SK-N-SH (cell line): Measurements from ENCODE around the gene ANKK1. TPM values are rescaled to one million over a fixed set of nuclear protein-coding genes. Genes with fewer than 3 reads are reported as not detected.

Experiments used
- CTCF ChIA-PET: fragments of 300-600, 350-600 bp; formaldehyde crosslinking; extraction: SDS; loops from one replicate; lab custom pipeline; 2021; lab: Yijun Ruan, JAX
- POLR2A ChIA-PET: fragments of 350-600 bp; sonication (Branson Sonifier 250); formaldehyde crosslinking; extraction: SDS; loops from one replicate; lab custom pipeline; 2020; ENCODE audit warnings: antibody characterized with exemption, inconsistent platforms; lab: Yijun Ruan, JAX
- DNase-seq: peaks from one replicate; pipeline ENCODE4 v3.0.0; 2012
- H2AFZ ChIP-seq: fragments of 200-600 bp; sonication (generic); 2 replicates; pipeline ENCODE4 v1.8.1; 2016; ENCODE audit warnings: antibody characterized with exemption, mild to moderate bottlenecking, low read depth
- H3F3A ChIP-seq: fragments of 200-600 bp; sonication (generic); replicated peaks from 2 replicates; pipeline ENCODE3; 2016; ENCODE audit warnings: antibody characterized with exemption, mild to moderate bottlenecking; ENCODE audit not compliant: insufficient read depth
- H3K27ac ChIP-seq, 2 experiments: fragments of 200-500 bp in 1 of 2; fragments of 200-600 bp in 1 of 2; sonication (Bioruptor generic) in 1 of 2; sonication (generic), shearing (Covaris generic) in 1 of 2; 2 replicates each; pipeline versions ENCODE4 v1.5.1 to v1.6.1; 2014 to 2016; ENCODE audit warnings: low read depth in 2 of 2, inconsistent platforms in 1 of 2, low read length in 1 of 2, mild to moderate bottlenecking in 1 of 2, mixed read lengths in 1 of 2
- H3K27me3 ChIP-seq: fragments of 200-600 bp; sonication (generic), shearing (Covaris generic); 2 replicates; pipeline ENCODE4 v1.6.1; 2016; ENCODE audit warnings: mixed run types; ENCODE audit not compliant: insufficient read depth
- H3K36me3 ChIP-seq, 2 experiments: fragments of 200-500 bp in 1 of 2; fragments of 200-600 bp in 1 of 2; sonication (Bioruptor generic) in 1 of 2; sonication (generic) in 1 of 2; replicated peaks in 1 of 2; 2 replicates each; pipeline versions ENCODE3 to v1.5.1; 2014 to 2016; ENCODE audit warnings: low read length in 1 of 2, mild to moderate bottlenecking in 1 of 2; ENCODE audit not compliant: insufficient read depth in 2 of 2, control insufficient read depth in 1 of 2
- H3K4me1 ChIP-seq, 2 experiments: fragments of 200-500 bp in 1 of 2; fragments of 200-600 bp in 1 of 2; sonication (Bioruptor generic) in 1 of 2; sonication (generic), shearing (Covaris generic) in 1 of 2; 2 replicates each; pipeline versions ENCODE4 v1.5.1 to v1.6.1; 2014 to 2016; ENCODE audit warnings: low read depth in 1 of 2, low read length in 1 of 2, mixed run types in 1 of 2; ENCODE audit not compliant: insufficient read depth in 2 of 2, control insufficient read depth in 1 of 2
- H3K4me2 ChIP-seq: fragments of 200-600 bp; sonication (generic), shearing (Covaris generic); 2 replicates; pipeline ENCODE4 v1.6.1; 2017; ENCODE audit warnings: mixed run types
- H3K4me3 ChIP-seq, 2 experiments: fragments of 200-500 bp in 1 of 2; fragments of 200-600 bp in 1 of 2; sonication (Bioruptor generic) in 1 of 2; sonication (generic), shearing (Covaris generic) in 1 of 2; 2 replicates each; pipeline versions ENCODE4 v1.5.1 to v1.8.1; 2014 to 2016; ENCODE audit warnings: low read depth in 2 of 2, inconsistent platforms in 1 of 2, low read length in 1 of 2, mild to moderate bottlenecking in 1 of 2, mixed read lengths in 1 of 2, moderate library complexity in 1 of 2
- H3K79me2 ChIP-seq: fragments of 200-600 bp; sonication (generic); 2 replicates; pipeline ENCODE4 v1.8.1; 2017; ENCODE audit warnings: mild to moderate bottlenecking; ENCODE audit not compliant: insufficient read depth
- H3K9ac ChIP-seq: fragments of 200-600 bp; sonication (generic); 2 replicates; pipeline ENCODE4 v1.6.1; 2017; ENCODE audit warnings: mixed run types
- H3K9me2 ChIP-seq: fragments of 200-600 bp; sonication (generic); 2 replicates; pipeline ENCODE4 v1.6.1; 2017; ENCODE audit warnings: mixed run types
- H3K9me3 ChIP-seq: fragments of 200-600 bp; sonication (generic); 2 replicates; pipeline ENCODE4 v1.6.1; 2017; ENCODE audit warnings: mixed run types, mild to moderate bottlenecking, moderate library complexity
- H4K20me1 ChIP-seq: fragments of 200-600 bp; sonication (generic); 2 replicates; pipeline ENCODE4 v1.6.1; 2017; ENCODE audit warnings: mild to moderate bottlenecking, mixed run types; ENCODE audit not compliant: insufficient read depth
- ELF1 ChIP-seq: IDR thresholded peaks from 2 replicates; pipeline ENCODE4 v1.4.0; 2012
- EZH2phosphoT487 ChIP-seq: fragments of 200-600 bp; sonication (generic); IDR thresholded peaks from 2 replicates; pipeline ENCODE4 v1.6.1; 2017; ENCODE audit warnings: low read depth, mixed run types, mild to moderate bottlenecking, antibody characterized with exemption, moderate library complexity, borderline replicate concordance
- FOSL2 ChIP-seq: IDR thresholded peaks from 2 replicates; pipeline ENCODE4 v1.4.0; 2012; ENCODE audit warnings: low read depth, mild to moderate bottlenecking, moderate library complexity, borderline replicate concordance
- FOXJ3 ChIP-seq: sonication (generic); formaldehyde crosslinking; IDR thresholded peaks from 2 replicates; pipeline ENCODE4 v1.5.1; 2020; ENCODE audit warnings: mild to moderate bottlenecking, missing genetic modification reagents
- FOXM1 ChIP-seq: IDR thresholded peaks from 2 replicates; pipeline ENCODE4 v1.4.0; 2012; ENCODE audit warnings: low read depth, mild to moderate bottlenecking
- GATA2 ChIP-seq: sonication (generic); formaldehyde crosslinking; IDR thresholded peaks from 2 replicates; pipeline ENCODE4 v1.5.0; 2020; ENCODE audit warnings: mild to moderate bottlenecking, missing genetic modification reagents
- JUND ChIP-seq: IDR thresholded peaks from 2 replicates; pipeline ENCODE4 v1.4.0; 2012
- MXI1 ChIP-seq: IDR thresholded peaks from 2 replicates; pipeline ENCODE4 v1.6.1; 2012; ENCODE audit warnings: mild to moderate bottlenecking, low read depth, low read length, improper control_type of control experiment
- NFIC ChIP-seq: IDR thresholded peaks from 2 replicates; pipeline ENCODE4 v1.4.0; 2012; ENCODE audit warnings: borderline replicate concordance
- NRF1 ChIP-seq: IDR thresholded peaks from 2 replicates; pipeline ENCODE4 v1.6.1; 2012; ENCODE audit warnings: low read depth, mild to moderate bottlenecking, low read length
- RAD21 ChIP-seq: IDR thresholded peaks from 2 replicates; pipeline ENCODE4 v1.6.1; 2012; ENCODE audit warnings: mild to moderate bottlenecking, low read length
- RCOR1 ChIP-seq: fragments of 150-350 bp; IDR thresholded peaks from 2 replicates; pipeline ENCODE4 v1.6.1; 2017; ENCODE audit warnings: antibody characterized with exemption, low read length
- RXRA ChIP-seq: IDR thresholded peaks from 2 replicates; pipeline ENCODE4 v1.4.0; 2012; ENCODE audit warnings: low read depth, mild to moderate bottlenecking, borderline replicate concordance
- TAF1 ChIP-seq: IDR thresholded peaks from 2 replicates; pipeline ENCODE4 v1.6.1; 2012; ENCODE audit warnings: low read depth, mild to moderate bottlenecking, low read length, moderate library complexity, borderline replicate concordance
- TCF12 ChIP-seq: IDR thresholded peaks from 2 replicates; pipeline ENCODE4 v1.4.0; 2012
- TEAD4 ChIP-seq: IDR thresholded peaks from 2 replicates; pipeline ENCODE4 v1.4.0; 2012; ENCODE audit warnings: mild to moderate bottlenecking, borderline replicate concordance; ENCODE audit not compliant: insufficient read depth
- WGBS: methylation state at CpG from one replicate; pipeline ENCODE4 v1.1.6; 2017; ENCODE audit warnings: low lambda C conversion rate; 5-methylcytosine and 5-hydroxymethylcytosine counted together
- polyA plus RNA-seq, 3 experiments: library from polyadenylated mRNA; depleted of rRNA; stranded (reverse); fragments of >200 nt; gene quantifications; 2 replicates each; pipeline ENCODE4 v1.2.3, GENCODE V29; 2012
- TF ChIP-seq, protein P1 (sequence below): fragments of 150-350 bp; IDR thresholded peaks from 2 replicates; pipeline ENCODE4 v1.6.1; 2017; ENCODE audit warnings: antibody characterized with exemption, low read length, low read depth, borderline replicate concordance
- TF ChIP-seq, protein P2 (sequence below): IDR thresholded peaks from 2 replicates; pipeline ENCODE4 v1.4.0; 2012; ENCODE audit warnings: low read depth
- TF ChIP-seq, protein P3 (sequence below): IDR thresholded peaks from 2 replicates; pipeline ENCODE4 v1.6.1; 2012; ENCODE audit warnings: mild to moderate bottlenecking, low read depth, low read length, moderate library complexity
- TF ChIP-seq, protein P4 (sequence below): IDR thresholded peaks from 2 replicates; pipeline ENCODE4; 2012

ANKK1 gene
- polyA plus RNA-seq, 1 of the 3 experiments (the other 2 are of a cell fraction) = 0.05 TPM

DNA sequence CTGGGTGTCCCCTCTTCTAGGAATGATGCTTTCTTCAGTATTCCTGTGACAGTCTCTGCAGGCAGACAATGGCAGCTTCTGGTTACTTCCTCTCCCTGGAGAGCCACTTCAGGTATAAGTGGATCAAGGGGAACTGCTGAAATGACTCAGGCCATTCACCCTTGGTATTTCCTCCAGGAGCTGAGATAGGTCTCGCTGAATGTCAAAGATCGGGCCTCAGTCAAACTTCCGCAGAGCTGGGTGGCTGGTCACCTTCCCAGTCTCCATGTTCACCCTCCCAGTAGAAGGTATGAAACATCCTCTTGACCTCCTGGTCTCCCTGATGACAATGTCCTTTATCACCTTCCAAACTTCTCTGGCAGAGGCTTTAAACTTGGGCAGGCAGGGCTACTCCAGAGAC lies 1.8 kb upstream of the ANKK1 start:
- no peak overlapping the region for H3K9ac ChIP-seq
- WGBS = 95% methylated on average over 3 of the region's 3 CpGs
- no peak for TF ChIP-seq RAD21
- TF ChIP-seq EZH2phosphoT487 = no peak
- no peak for TF ChIP-seq TCF12
- TF ChIP-seq, protein P1, sequence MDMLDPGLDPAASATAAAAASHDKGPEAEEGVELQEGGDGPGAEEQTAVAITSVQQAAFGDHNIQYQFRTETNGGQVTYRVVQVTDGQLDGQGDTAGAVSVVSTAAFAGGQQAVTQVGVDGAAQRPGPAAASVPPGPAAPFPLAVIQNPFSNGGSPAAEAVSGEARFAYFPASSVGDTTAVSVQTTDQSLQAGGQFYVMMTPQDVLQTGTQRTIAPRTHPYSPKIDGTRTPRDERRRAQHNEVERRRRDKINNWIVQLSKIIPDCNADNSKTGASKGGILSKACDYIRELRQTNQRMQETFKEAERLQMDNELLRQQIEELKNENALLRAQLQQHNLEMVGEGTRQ = no peak
- no peak for TF ChIP-seq RCOR1
- no peak for TF ChIP-seq NRF1
- TF ChIP-seq, protein P2, sequence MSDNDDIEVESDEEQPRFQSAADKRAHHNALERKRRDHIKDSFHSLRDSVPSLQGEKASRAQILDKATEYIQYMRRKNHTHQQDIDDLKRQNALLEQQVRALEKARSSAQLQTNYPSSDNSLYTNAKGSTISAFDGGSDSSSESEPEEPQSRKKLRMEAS = no peak
- TF ChIP-seq TEAD4 = no peak
- no peak for TF ChIP-seq MXI1
- TF ChIP-seq, all 33 proteins: peak for 0
- no peaks in the 10 kb centered on the region for H3K36me3 ChIP-seq
- no peak overlapping the region for H3K4me2 ChIP-seq
- H2AFZ ChIP-seq = no peak overlapping the region
- H3K9me2 ChIP-seq = no peaks in the 10 kb centered on the region
- CTCF ChIA-PET = no interaction called here
- POLR2A ChIA-PET = no interaction called here
- no peak overlapping the region for H3K27ac ChIP-seq
- H3K4me3 ChIP-seq = no peak overlapping the region
- H4K20me1 ChIP-seq = no peaks in the 10 kb centered on the region
- DNase-seq = no peak
- H3K79me2 ChIP-seq = no peaks in the 10 kb centered on the region
- peaks cover 3% of the 10 kb centered on the region for H3F3A ChIP-seq
- no peaks in the 10 kb centered on the region for H3K4me1 ChIP-seq
- H3K27me3 ChIP-seq = no peaks in the 10 kb centered on the region
- no peaks in the 10 kb centered on the region for H3K9me3 ChIP-seq

DNA sequence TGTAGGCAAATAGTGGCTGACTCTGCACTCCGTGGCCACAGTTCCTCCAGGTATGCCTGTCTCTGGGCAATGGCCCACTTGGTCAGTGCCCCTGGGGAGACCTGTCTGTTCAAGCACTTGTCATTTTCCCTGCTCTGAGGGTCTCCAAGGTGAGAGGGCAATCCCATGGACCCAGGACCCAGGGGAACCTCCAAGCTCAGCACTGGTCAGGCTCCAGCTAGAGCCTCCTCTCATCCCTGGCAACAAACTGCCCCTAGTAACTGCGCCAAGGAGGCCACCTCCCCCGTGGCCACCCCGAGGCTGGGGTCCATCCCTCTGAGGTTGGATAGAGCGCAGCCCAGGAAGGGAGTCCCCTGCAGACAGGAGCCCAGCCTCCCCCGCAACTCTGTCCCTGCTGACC lies 713 bp upstream of the ANKK1 start:
- peaks cover 3% of the 10 kb centered on the region for H3F3A ChIP-seq
- WGBS = 20% methylated on average over 1 of the region's 6 CpGs
- no peak overlapping the region for H3K9ac ChIP-seq
- H3K9me2 ChIP-seq = no peaks in the 10 kb centered on the region
- H3K4me2 ChIP-seq = no peak overlapping the region
- H3K79me2 ChIP-seq = no peaks in the 10 kb centered on the region
- H3K4me3 ChIP-seq = no peak overlapping the region
- no peak for DNase-seq
- ChIA-PET CTCF (no interaction called here), POLR2A (no interaction called here)
- no peaks in the 10 kb centered on the region for H3K36me3 ChIP-seq
- no peaks in the 10 kb centered on the region for H4K20me1 ChIP-seq
- H3K27me3 ChIP-seq = no peaks in the 10 kb centered on the region
- no peak for TF ChIP-seq FOXJ3 (CRISPR knock-in tag)
- TF ChIP-seq MXI1 = no peak
- no peak for TF ChIP-seq EZH2phosphoT487
- no peak for TF ChIP-seq FOSL2
- TF ChIP-seq, protein P3, sequence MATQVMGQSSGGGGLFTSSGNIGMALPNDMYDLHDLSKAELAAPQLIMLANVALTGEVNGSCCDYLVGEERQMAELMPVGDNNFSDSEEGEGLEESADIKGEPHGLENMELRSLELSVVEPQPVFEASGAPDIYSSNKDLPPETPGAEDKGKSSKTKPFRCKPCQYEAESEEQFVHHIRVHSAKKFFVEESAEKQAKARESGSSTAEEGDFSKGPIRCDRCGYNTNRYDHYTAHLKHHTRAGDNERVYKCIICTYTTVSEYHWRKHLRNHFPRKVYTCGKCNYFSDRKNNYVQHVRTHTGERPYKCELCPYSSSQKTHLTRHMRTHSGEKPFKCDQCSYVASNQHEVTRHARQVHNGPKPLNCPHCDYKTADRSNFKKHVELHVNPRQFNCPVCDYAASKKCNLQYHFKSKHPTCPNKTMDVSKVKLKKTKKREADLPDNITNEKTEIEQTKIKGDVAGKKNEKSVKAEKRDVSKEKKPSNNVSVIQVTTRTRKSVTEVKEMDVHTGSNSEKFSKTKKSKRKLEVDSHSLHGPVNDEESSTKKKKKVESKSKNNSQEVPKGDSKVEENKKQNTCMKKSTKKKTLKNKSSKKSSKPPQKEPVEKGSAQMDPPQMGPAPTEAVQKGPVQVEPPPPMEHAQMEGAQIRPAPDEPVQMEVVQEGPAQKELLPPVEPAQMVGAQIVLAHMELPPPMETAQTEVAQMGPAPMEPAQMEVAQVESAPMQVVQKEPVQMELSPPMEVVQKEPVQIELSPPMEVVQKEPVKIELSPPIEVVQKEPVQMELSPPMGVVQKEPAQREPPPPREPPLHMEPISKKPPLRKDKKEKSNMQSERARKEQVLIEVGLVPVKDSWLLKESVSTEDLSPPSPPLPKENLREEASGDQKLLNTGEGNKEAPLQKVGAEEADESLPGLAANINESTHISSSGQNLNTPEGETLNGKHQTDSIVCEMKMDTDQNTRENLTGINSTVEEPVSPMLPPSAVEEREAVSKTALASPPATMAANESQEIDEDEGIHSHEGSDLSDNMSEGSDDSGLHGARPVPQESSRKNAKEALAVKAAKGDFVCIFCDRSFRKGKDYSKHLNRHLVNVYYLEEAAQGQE = no peak
- TF ChIP-seq TEAD4 = no peak
- no peak for TF ChIP-seq ELF1
- no peak for TF ChIP-seq FOXM1
- TF ChIP-seq RAD21 = no peak
- no peak for TF ChIP-seq RXRA
- TF ChIP-seq JUND = no peak
- TF ChIP-seq NRF1 = no peak
- no peak for TF ChIP-seq TAF1
- no peak for TF ChIP-seq NFIC
- TF ChIP-seq GATA2 = no peak
- TF ChIP-seq, protein P4, sequence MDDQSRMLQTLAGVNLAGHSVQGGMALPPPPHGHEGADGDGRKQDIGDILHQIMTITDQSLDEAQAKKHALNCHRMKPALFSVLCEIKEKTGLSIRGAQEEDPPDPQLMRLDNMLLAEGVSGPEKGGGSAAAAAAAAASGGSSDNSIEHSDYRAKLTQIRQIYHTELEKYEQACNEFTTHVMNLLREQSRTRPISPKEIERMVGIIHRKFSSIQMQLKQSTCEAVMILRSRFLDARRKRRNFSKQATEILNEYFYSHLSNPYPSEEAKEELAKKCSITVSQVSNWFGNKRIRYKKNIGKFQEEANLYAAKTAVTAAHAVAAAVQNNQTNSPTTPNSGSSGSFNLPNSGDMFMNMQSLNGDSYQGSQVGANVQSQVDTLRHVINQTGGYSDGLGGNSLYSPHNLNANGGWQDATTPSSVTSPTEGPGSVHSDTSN = no peak
- H3K9me3 ChIP-seq = no peaks in the 10 kb centered on the region
- no peak overlapping the region for H2AFZ ChIP-seq
- H3K27ac ChIP-seq = no peak overlapping the region
- H3K4me1 ChIP-seq = no peaks in the 10 kb centered on the region
